Pancreas (tissue), 10 donors: ENCODE data around the gene C5orf22. TPM values are rescaled to one million over a fixed set of nuclear protein-coding genes. Genes with fewer than 3 reads are reported as not detected.

Experiments used
- ATAC-seq, 4 donors: fragments of 200-7000 bp; cut with Tn5 transposase; one replicate each; pipeline versions ENCODE4 v1.8.0 to v1.9.1; 2020; ENCODE audit warnings: mild to moderate bottlenecking in 4 of 4, moderate library complexity in 4 of 4
- DNase-seq, 6 donors: peaks; one replicate each; pipeline ENCODE4 v3.0.0-alpha.2; 2020
- FAIRE-seq: peaks from 2 replicates; lab custom pipeline; 2012; peaks lifted over from hg19 to GRCh38; lab: Jason Lieb, UNC
- H3K27ac ChIP-seq, 4 donors: fragments of 200-600 bp; sonication (generic); 1 replicate in 3 of 4; 2 replicates in 1 of 4; pipeline versions ENCODE4 v1.5.0 to v1.8.0; 2020
- H3K27me3 ChIP-seq, 4 donors: fragments of 200-600 bp; one replicate each; pipeline ENCODE4 v1.8.0; 2021
- H3K36me3 ChIP-seq, 3 donors: fragments of 200-600 bp; sonication (generic) in 1 of 3; one replicate each; pipeline versions ENCODE4 v1.5.0 to v1.8.0; 2020 to 2021
- H3K4me1 ChIP-seq, 3 donors: fragments of 200-600 bp; one replicate each; pipeline ENCODE4 v1.8.0; 2021
- H3K4me3 ChIP-seq, 4 donors: fragments of 200-600 bp; sonication (generic) in 2 of 4; one replicate each; pipeline versions ENCODE4 v1.5.0 to v1.8.0; 2020 to 2021
- H3K9me3 ChIP-seq, 4 donors: fragments of 200-600 bp; one replicate each; pipeline ENCODE4 v1.8.0; 2021
- WGBS, 2 donors: extraction: QIAGEN DNeasy Blood & Tissue Kit; methylation state at CpG; one replicate each; pipeline ENCODE4 v1.1.7; 2013; 5-methylcytosine and 5-hydroxymethylcytosine counted together
- intact Hi-C, 3 donors: fragments of 100-400 bp; cut with DNase I; formaldehyde crosslinking; loops; one replicate each; pipeline versions ENCODE4 v1.11.1 to v1.14.2; 2022
- polyA plus RNA-seq, 2 donors: library from polyadenylated mRNA; stranded (reverse); fragments of 200-250 nt; gene quantifications; one replicate each; pipeline ENCODE4 v1.2.3, GENCODE V29; 2013
- total RNA-seq, 6 donors: library from RNA; stranded (reverse); fragmentation: NEBNext Ultra II Directional in 4 of 6; extraction: Animal tissue kit (Norgen Biotek cat#: 25700) in 4 of 6; gene quantifications; one replicate each; pipeline versions ENCODE4 v1.2.1 to v1.2.4, GENCODE V29; 2021 to 2023
- TF ChIP-seq, protein P1 (sequence below), 4 donors: fragments of 200-600 bp; sonication (generic) in 3 of 4; IDR thresholded peaks; one replicate each; pipeline versions ENCODE4 v1.5.0 to v1.8.0; 2021; ENCODE audit warnings: antibody characterized with exemption in 4 of 4
- donor health status: healthy with polysubstance abuse.
- donor health status: DM: no; HTN: no; CAD: no; lungs with moderate emphysema.
- donor health status: DM: no; HTN: no; CAD: no.
- donor health status: control.
- donor health status: control.
- donor health status: Bipolar disorder and iron deficiency.
- donor health status: DM: yes; HTN: yes; CAD: no.
- donor health status: DM: no; HTN: no; CAD: no.
- donor health status: DM: no; HTN: no; CAD: no.
- donor health status: DM: yes; HTN: yes; CAD: no.

Gene C5orf22
- total and polyA plus RNA-seq, 8 donors = 4.8 to 14.6 (median 10.0) TPM

- H3K36me3 ChIP-seq = peaks cover 0 to 9% (median 4%) of the 10 kb centered on the region in 3 donors
- intact Hi-C loops = no loop called here
- 68 to 71% methylated on average over 9 of the region's 9 CpGs for WGBS, 2 donors
- no peak for ATAC-seq
- H3K4me3 ChIP-seq = peak overlapping the region in 3 of 4 donors; percentile 58 to 73 (median 63)
- no peak for DNase-seq
- no peak overlapping the region for H3K27ac ChIP-seq
- H3K4me1 ChIP-seq = peaks cover 4 to 11% (median 6%) of the 10 kb centered on the region in 3 donors
- TF ChIP-seq, protein P1, sequence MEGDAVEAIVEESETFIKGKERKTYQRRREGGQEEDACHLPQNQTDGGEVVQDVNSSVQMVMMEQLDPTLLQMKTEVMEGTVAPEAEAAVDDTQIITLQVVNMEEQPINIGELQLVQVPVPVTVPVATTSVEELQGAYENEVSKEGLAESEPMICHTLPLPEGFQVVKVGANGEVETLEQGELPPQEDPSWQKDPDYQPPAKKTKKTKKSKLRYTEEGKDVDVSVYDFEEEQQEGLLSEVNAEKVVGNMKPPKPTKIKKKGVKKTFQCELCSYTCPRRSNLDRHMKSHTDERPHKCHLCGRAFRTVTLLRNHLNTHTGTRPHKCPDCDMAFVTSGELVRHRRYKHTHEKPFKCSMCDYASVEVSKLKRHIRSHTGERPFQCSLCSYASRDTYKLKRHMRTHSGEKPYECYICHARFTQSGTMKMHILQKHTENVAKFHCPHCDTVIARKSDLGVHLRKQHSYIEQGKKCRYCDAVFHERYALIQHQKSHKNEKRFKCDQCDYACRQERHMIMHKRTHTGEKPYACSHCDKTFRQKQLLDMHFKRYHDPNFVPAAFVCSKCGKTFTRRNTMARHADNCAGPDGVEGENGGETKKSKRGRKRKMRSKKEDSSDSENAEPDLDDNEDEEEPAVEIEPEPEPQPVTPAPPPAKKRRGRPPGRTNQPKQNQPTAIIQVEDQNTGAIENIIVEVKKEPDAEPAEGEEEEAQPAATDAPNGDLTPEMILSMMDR (IDR thresholded peaks at IDR 0.05) = no peak
- H3K27me3 ChIP-seq = no peaks in the 10 kb centered on the region
- FAIRE-seq = no peak
- H3K9me3 ChIP-seq = no peaks in the 10 kb centered on the region
Measured at GRCh38 chr5:31530541-31531265, 1.4 kb upstream of the C5orf22 start.

- DNase-seq (peak in 3 of 6 donors; percentile 27 to 61 (median 32)), ATAC-seq (peak; percentile 39 to 67 (median 54)), FAIRE-seq (no peak)
- Histone ChIP-seq H3K36me3 (peaks cover 0 to 6% (median 6%) of the 10 kb centered on the region in 3 donors), H3K27ac (peak overlapping the region in 3 of 4 donors; percentile 30 to 59 (median 55)), H3K27me3 (no peaks in the 10 kb centered on the region), H3K4me3 (peak overlapping the region; percentile 58 to 83 (median 68)), H3K9me3 (no peaks in the 10 kb centered on the region), H3K4me1 (peaks cover 4 to 11% (median 6%) of the 10 kb centered on the region in 3 donors)
- intact Hi-C loops = no loop called here
- WGBS, 2 donors = 0 to 1% methylated on average over 13 of the region's 13 CpGs
- TF ChIP-seq, protein P1 (IDR thresholded peaks at IDR 0.05) = no peak
Measured at GRCh38 chr5:31531543-31531887, 586 bp upstream of the C5orf22 start.

DNA sequence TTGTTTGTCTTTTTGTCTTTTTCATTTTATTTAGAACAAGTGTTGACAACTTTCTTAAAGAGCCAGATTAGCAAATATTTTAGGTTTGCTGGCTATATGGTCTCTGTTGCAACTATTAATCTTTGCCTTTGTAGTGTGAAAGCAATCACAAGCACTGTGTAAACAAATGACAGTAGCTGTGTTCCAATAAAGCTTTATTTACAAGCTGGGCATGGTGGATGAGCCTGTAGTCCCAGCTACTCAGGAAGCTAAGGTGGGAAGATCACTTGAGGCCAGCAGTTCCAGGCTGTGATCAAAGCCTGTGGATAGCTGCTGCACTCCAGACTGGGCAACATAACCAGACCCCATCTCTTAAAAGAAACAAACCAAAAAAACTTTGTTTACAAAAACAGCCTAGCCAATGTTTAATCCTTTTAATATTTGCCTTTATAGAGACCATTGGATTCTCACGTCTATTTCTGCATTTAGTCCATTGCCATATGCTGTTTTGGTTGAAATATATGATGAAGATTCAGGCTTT is 2.5 kb downstream of the C5orf22 start:
- TF ChIP-seq, protein P1 (IDR thresholded peaks at IDR 0.05) = no peak
- Histone ChIP-seq H3K4me3 (no peak overlapping the region), H3K27me3 (no peaks in the 10 kb centered on the region), H3K9me3 (no peaks in the 10 kb centered on the region), H3K4me1 (peaks cover 4 to 11% (median 6%) of the 10 kb centered on the region in 3 donors), H3K36me3 (peaks cover 0 to 31% (median 5%) of the 10 kb centered on the region in 3 donors), H3K27ac (no peak overlapping the region)
- no peak for ATAC-seq
- intact Hi-C loops = no loop called here
- no peak for DNase-seq
- WGBS, 2 donors = 79 to 82% methylated on average over 1 of the region's 1 CpG
- FAIRE-seq = no peak

DNA sequence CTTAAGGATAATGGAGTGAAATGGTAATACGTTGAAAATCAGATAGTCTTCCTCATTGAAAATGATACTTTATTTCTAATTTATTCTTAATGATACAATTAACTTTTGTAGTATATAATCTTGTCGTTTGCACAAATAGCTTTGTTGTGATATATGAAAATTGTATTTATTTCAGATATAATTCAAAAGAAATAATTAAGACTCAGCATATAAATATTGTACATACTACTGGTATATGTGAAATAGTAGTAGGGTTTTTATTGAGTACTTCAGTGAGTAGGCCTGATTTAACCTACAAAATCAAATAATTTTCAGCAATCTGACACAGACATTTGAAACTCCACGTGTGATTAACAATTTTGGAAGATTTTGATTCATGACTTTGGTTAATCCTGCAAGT is 4.8 kb downstream of the C5orf22 start:
- ATAC-seq (no peak), DNase-seq (no peak), FAIRE-seq (no peak)
- peaks cover 0 to 5% (median 0%) of the 10 kb centered on the region in 3 donors for H3K4me1 ChIP-seq
- intact Hi-C loops = no loop called here
- H3K27ac ChIP-seq = no peak overlapping the region
- 77 to 85% methylated on average over 3 of the region's 3 CpGs for WGBS, 2 donors
- TF ChIP-seq, protein P1 (IDR thresholded peaks at IDR 0.05) = no peak
- H3K27me3 ChIP-seq = no peaks in the 10 kb centered on the region
- peaks cover 0 to 36% (median 23%) of the 10 kb centered on the region in 3 donors for H3K36me3 ChIP-seq
- H3K4me3 ChIP-seq = no peak overlapping the region
- no peaks in the 10 kb centered on the region for H3K9me3 ChIP-seq

GRCh38 chr5:31537349-31537748 is 5.2 kb downstream of the C5orf22 start:
- H3K4me1 ChIP-seq = peaks cover 0 to 5% (median 0%) of the 10 kb centered on the region in 3 donors
- intact Hi-C loops = no loop called here
- DNase-seq = no peak
- FAIRE-seq = no peak
- no peaks in the 10 kb centered on the region for H3K27me3 ChIP-seq
- H3K4me3 ChIP-seq = no peak overlapping the region
- no peak for ATAC-seq
- TF ChIP-seq, protein P1 (IDR thresholded peaks at IDR 0.05) = no peak
- H3K36me3 ChIP-seq = peaks cover 0 to 36% (median 24%) of the 10 kb centered on the region in 3 donors
- H3K27ac ChIP-seq = no peak overlapping the region
- no peaks in the 10 kb centered on the region for H3K9me3 ChIP-seq
